RWPE1 (cell line): ENCODE results near the gene PYHIN1.
A peak's percentile ranks its signal among the peaks of the same experiment; 100 is the strongest.

Experiments
- CTCF ChIA-PET: fragments of 350-600 bp; sonication (Branson Sonifier 250); formaldehyde crosslinking; extraction: SDS; loops from one replicate; lab custom pipeline; 2021; lab: Yijun Ruan, JAX
- POLR2A ChIA-PET: fragments of 400-600 bp; formaldehyde crosslinking; extraction: SDS; loops from one replicate; lab custom pipeline; 2020; ENCODE audit warnings: antibody characterized with exemption; ENCODE audit not compliant: low non-redundant PET; lab: Yijun Ruan, JAX
- DNase-seq: peaks from one replicate; pipeline ENCODE4 v3.0.0; 2012; ENCODE audit warnings: low spot score
- H3K27ac ChIP-seq: fragments of 450-650 bp; 2 replicates; pipeline ENCODE4 v1.5.1; 2017
- CTCF ChIP-seq: fragments of 450-650 bp; conservative IDR thresholded peaks from 2 replicates; pipeline ENCODE4 v1.5.1; 2017; ENCODE audit warnings: low read depth, mild to moderate bottlenecking

Gene PYHIN1

GRCh38 chr1:158931055-158931737 is at the start of gene PYHIN1:
Gene PYHIN1, plus strand, starts transcription at chr1:158931552. Its CDS starts 5,359 bp downstream, at chr1:158936911.
- POLR2A ChIA-PET: no interaction called here
- CTCF ChIA-PET: no interaction called here

GRCh38 chr1:158893654-158894053 is 37.7 kb upstream of the PYHIN1 start:
- no peak overlapping the region for H3K27ac ChIP-seq
- POLR2A ChIA-PET: no interaction called here
- DNase-seq: no peak
- no peak for TF ChIP-seq CTCF
- CTCF ChIA-PET: interaction anchor here (0.7 kb wide), 1 partner anchor 92 kb away, joined by 3 read pairs; no protein-coding TSS in a partner anchor

More at GRCh38 chr1:158931055-158931737, at the start of gene PYHIN1:
- DNase-seq: no peak
- no peak within 1 kb of the TSS for H3K27ac ChIP-seq
- TF ChIP-seq CTCF: no peak

- POLR2A ChIA-PET: no interaction called here
- CTCF ChIA-PET: interaction anchor here (0.7 kb wide), 1 partner anchor 34 kb away, joined by 3 read pairs; no protein-coding TSS in a partner anchor
- no peak for TF ChIP-seq CTCF
- H3K27ac ChIP-seq: no peak overlapping the region
- peak; percentile 11 for DNase-seq
These were observed 32.6 kb upstream of the PYHIN1 start for GRCh38 chr1:158898722-158899121.

- ChIA-PET CTCF (interaction anchor here (0.6 kb wide), 1 partner anchor 1393 kb away, joined by 3 read pairs; no protein-coding TSS in a partner anchor), POLR2A (no interaction called here)
- H3K27ac ChIP-seq: no peak overlapping the region
- DNase-seq: no peak
- no peak for TF ChIP-seq CTCF
These were observed 29.7 kb upstream of the PYHIN1 start for GRCh38 chr1:158901623-158902022.

- ChIA-PET POLR2A (no interaction called here), CTCF (interaction anchor here (0.5 to 0.7 kb wide), 2 partner anchors 31 to 712 kb away, joined by 3 read pairs; no protein-coding TSS in a partner anchor)
- no peak for TF ChIP-seq CTCF
- no peak overlapping the region for H3K27ac ChIP-seq
- DNase-seq: no peak
These were observed 15.3 kb upstream of the PYHIN1 start for GRCh38 chr1:158916085-158916484.

GRCh38 chr1:158924677-158925076 is 6.7 kb upstream of the PYHIN1 start:
- H3K27ac ChIP-seq: no peak overlapping the region
- no peak for TF ChIP-seq CTCF
- no peak for DNase-seq
- ChIA-PET POLR2A (no interaction called here), CTCF (no interaction called here)
